ENCODE data around the gene CHCHD10. TPM values are rescaled to one million over a fixed set of nuclear protein-coding genes. Genes with fewer than 3 reads are reported as not detected.

CHCHD10 gene
- polyA plus RNA-seq, 2 of the 4 experiments (the other 2 are of a cell fraction): 33.0 to 85.4 TPM

- TF ChIP-seq USF2 (IDR thresholded peaks at IDR 0.05): no peak
- TF ChIP-seq E2F6 (IDR thresholded peaks at IDR 0.05; ENCODE audit: borderline replicate concordance, low read depth): no peak
- no peak overlapping the region for H3K4me2 ChIP-seq
- DNase-seq (ENCODE audit: low read depth in 1 of 2, low spot score in 1 of 2) (no peak), ATAC-seq (no peak), FAIRE-seq (no peak)
- POLR2A ChIA-PET: no interaction called here
- no peaks in the 10 kb centered on the region for H3K9me3 ChIP-seq
- H3K27ac ChIP-seq: no peak overlapping the region
- H3K4me1 ChIP-seq: no peaks in the 10 kb centered on the region
- no peak overlapping the region for H3K4me3 ChIP-seq
- 96% methylated on average over 18 of the region's 18 CpGs for WGBS (ENCODE audit: missing lambda C conversion rate)
- CTCF ChIA-PET: interaction anchor here (1.6 kb wide), 1 partner anchor 45 kb away, joined by 5 read pairs; no protein-coding TSS in a partner anchor
These were observed 32.8 kb upstream of the CHCHD10 start for GRCh38 chr22:23800297-23801237.

- no peak for TF ChIP-seq KDM1A (IDR thresholded peaks at IDR 0.05; ENCODE audit: low read depth)
- no peak for TF ChIP-seq GATA3 (IDR thresholded peaks at IDR 0.05; ENCODE audit: borderline replicate concordance)
- no peak for TF ChIP-seq SREBF2 (IDR thresholded peaks at IDR 0.05)
- no peak for TF ChIP-seq ZFP36 (IDR thresholded peaks at IDR 0.05; ENCODE audit: borderline replicate concordance, partially characterized antibody)
- ATAC-seq: no peak
- Histone ChIP-seq H3K9me3 (no peaks in the 10 kb centered on the region), H3K27ac (no peak overlapping the region), H3K4me3 (no peak overlapping the region), H3K4me1 (no peaks in the 10 kb centered on the region), H3K4me2 (no peak overlapping the region)
- WGBS (ENCODE audit: missing lambda C conversion rate): 90% methylated on average over 5 of the region's 5 CpGs
- no peak for DNase-seq (ENCODE audit: low read depth in 1 of 2, low spot score in 1 of 2)
- ChIA-PET CTCF (no interaction called here), POLR2A (no interaction called here)
- no peak for FAIRE-seq
These were observed 28.7 kb upstream of the CHCHD10 start for GRCh38 chr22:23796461-23796860.

- CTCF ChIA-PET: interaction anchor here (1.5 kb wide), 1 partner anchor 56 kb away, joined by 7 read pairs; no protein-coding TSS in a partner anchor
- H3K4me3 ChIP-seq: no peak overlapping the region
- no peak overlapping the region for H3K27ac ChIP-seq
- POLR2A ChIA-PET: interaction anchor here (0.7 kb wide), 1 partner anchor 28 kb away, joined by 4 read pairs; no protein-coding TSS in a partner anchor
- FAIRE-seq (no peak), DNase-seq (ENCODE audit: low read depth in 1 of 2, low spot score in 1 of 2) (no peak), ATAC-seq (no peak)
- H3K9me3 ChIP-seq: no peaks in the 10 kb centered on the region
- no peak overlapping the region for H3K4me2 ChIP-seq
- 92% methylated on average over 8 of the region's 8 CpGs for WGBS (ENCODE audit: missing lambda C conversion rate)
- peaks cover 4% of the 10 kb centered on the region; the same call in 2 of the 3 replicates for H3K4me1 ChIP-seq
- TF ChIP-seq ZFP36 (IDR thresholded peaks at IDR 0.05; ENCODE audit: borderline replicate concordance, partially characterized antibody) (no peak), KDM5A (IDR thresholded peaks at IDR 0.05) (no peak), CHD2 (IDR thresholded peaks at IDR 0.05; ENCODE audit: low read length, partially characterized antibody) (no peak), NPAS2 (CRISPR knock-in tag; IDR thresholded peaks at IDR 0.05; ENCODE audit: borderline replicate concordance) (no peak), RCOR1 (IDR thresholded peaks at IDR 0.05; ENCODE audit: low read depth, low read length) (no peak), POLR2AphosphoS2 (conservative IDR thresholded peaks at IDR 0.05; ENCODE audit: low read length) (no peak), MAFK (IDR thresholded peaks at IDR 0.05; ENCODE audit: partially characterized antibody) (no peak), NR3C1 (IDR thresholded peaks at IDR 0.05) (no peak), TP53 (CRISPR knock-in tag; IDR thresholded peaks at IDR 0.05) (no peak), BCL3 (IDR thresholded peaks at IDR 0.05) (no peak), EP300 (IDR thresholded peaks at IDR 0.05) (no peak), RFX5 (IDR thresholded peaks at IDR 0.05) (no peak), MAX (IDR thresholded peaks at IDR 0.05) (no peak), POLR2A (IDR thresholded peaks at IDR 0.05; ENCODE audit: low read length) (no peak), E2F6 (IDR thresholded peaks at IDR 0.05; ENCODE audit: borderline replicate concordance, low read depth) (no peak)
These were observed 25.6 kb upstream of the CHCHD10 start for GRCh38 chr22:23793326-23793725.
